Activated T-helper 1 cell treated with Interleukin-2 at 50 U/mL for 16 hours (primary cell): ENCODE results near the gene CLEC4G.
"Not testable (repeated sequence)": the region's sequence is repeated elsewhere in the genome, so short reads cannot be mapped to it uniquely, and the experiment has no call there.

Experiments
- DNase-seq: peaks from one replicate; pipeline ENCODE4 v3.0.0-alpha.2; 2020; ENCODE audit warnings: low read depth

CLEC4G gene

DNA sequence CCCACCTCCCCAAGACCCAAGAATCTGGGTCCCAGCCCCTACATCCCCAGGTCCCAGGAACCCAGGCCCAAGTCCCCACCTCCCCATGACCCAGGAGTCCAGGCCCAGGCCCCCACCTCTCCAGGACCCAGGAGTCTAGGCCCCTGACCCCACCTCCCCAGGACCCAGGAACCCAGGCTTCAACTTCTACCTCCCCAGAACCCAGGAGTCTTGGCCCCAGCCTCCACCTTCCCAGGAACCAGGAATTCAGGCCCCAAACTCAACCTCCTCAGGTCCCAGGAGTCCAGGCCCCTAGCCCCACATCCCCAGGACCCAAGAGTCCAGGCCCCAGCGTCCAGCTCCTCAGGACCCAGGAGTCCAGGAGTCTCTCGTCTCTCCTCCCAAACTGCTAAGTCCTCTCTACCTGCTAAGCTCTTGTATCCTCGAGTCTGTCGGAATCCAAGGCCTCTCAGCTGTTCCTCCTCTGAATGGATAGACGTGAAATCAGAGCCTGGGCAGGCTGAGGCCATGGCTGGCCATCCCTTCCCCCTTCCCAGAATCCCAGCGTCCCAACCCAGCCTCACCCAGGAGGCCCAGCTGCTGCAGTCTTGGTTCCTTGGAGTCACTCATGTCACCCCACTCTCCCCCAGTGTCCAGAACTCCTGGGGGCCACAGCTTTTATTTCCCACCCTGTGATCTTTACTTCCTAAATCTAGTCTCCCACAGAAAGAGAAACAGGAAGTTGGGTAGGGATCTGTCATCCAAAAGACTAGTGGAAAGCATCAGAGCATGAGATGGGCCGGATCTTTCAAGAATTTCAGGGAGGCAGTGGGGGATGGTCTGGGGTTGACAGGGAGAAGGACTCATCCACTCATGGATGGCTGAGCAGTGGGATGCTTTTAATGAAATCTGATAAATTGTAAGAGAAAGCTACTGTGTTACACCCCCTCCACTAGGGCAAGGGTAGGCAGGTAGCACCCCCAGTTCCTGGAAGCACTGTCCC is 15.3 kb upstream of the CLEC4G start, which contains the start of gene CD209:
CD209 (minus strand) TSS at position 632 of the 982 bp plus-strand sequence; CDS start at position 609, 23 bp downstream.
- DNase-seq: no peak

DNA sequence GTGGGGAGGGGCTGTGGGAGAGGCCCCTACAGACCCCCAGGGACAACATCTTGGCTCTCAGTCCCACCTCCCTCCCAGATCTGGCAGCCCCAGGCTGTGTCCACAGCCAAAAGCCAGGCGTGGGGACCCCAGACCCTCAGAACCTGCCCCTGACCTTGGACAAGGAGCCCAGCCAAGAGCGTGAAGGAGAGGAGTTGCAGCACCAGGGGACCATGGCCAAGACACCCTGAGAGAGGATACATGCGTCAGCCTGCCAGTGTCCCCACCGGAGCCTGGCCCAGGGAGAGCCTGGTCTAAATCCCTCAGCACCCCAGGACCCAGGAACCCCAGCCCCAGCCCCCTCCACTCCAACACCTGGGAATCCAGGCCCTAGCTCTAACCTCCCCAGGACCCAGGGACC is 14.4 kb upstream of the CLEC4G start:
- not testable (repeated sequence) for DNase-seq

DNA sequence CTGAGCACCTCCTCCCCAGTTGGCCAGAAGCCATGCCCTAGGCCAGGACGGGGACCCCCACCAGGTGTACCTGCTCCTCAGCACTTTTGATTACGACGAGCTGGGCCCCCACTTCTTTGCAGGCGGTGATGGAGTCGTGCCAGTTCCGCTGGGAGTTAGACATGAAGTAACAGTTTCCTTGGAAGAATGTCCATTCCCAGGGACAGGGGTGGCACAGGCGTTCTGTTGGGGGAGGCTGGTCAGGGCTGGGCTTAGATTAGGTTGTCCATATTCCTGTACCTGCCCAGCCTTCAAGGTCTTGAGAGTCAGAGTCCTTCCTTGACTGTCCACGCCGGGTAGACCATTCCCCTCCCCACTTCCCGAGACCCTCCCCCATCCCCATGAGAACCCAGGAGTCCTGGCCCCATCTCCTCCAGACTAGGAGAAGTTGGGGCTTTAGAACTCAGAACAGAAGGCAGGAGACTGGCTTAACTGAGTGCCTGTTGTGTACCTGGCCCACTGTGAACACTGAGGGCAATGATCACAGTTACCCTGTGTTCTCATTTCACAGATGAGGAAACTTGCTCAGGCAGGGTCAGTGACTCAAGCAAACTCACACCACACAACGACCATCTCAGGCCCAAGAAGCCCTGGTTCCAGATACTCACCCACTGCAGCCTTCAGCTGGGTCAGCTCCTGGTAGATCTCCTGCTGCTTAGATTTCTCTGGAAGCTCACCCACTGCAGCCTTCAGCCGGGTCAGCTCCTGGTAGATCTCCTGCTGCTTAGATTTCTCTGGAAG is 13.2 kb upstream of the CLEC4G start:
- no peak for DNase-seq

DNA sequence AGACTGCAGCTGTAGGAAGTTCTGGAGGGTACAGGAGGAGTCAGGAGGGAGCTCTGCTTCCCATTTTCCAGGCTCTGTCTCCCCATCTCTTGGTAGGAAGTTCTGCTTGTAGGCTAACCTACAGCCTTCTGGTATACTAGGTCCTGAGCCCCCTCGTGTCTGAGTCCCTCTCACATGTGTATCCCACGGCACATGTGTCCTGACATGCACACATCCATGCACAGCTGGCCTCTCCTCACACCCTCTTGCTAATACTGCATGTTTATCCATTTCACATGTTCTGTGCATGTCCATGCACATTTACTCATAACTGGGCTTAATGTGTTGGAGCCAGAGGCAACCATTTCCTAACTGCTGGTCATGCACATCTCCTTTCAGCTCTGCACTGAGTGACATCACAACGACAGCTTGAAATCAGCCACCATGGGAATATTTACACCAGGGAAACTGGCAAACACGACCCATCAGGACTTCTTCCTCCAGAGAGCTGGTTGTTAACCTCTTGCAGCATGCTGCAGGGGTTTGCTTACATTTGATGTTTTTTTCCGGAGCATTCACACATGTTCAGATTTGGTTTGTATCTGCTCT is 12.4 kb upstream of the CLEC4G start:
- DNase-seq: no peak

DNA sequence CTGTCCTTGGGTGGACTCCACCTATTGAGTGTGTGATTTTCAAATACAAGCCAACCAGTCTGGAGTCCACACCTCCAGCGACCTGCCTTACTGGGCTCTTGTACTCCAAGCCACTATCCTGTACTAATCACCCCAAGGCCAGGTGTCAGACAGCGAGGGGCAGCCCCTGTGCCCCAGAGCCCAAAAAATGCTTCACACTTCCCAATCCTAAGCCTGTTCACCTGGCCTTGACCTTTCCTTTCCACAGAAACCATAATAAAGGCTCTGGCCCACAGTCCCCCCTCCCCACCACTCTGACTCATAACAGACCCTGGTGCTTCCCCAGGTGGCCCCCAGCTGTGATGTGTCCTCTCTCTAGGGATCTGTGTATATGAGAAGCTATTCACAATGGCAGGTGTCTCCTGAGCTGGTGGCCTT is 11.5 kb upstream of the CLEC4G start:
- no peak for DNase-seq

DNA sequence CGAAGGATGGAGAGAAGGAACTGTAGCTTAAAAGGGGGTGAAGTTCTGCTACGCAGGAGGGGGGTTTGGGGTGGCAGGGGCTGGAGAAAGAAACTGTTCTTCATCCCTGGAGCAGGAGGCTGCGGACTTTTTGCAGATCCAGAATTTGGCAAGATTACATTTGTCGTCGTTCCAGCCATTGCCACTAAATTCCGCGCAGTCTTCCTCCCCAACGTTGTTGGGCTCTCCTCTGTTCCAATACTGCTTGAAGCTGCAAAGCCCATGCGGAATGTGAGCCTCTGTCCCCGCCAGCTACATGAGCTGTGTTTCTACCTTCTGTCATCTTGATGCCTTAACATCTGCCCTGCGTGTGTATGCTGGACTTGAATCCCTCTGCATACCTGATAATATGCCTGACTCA is 11.1 kb upstream of the CLEC4G start:
- no peak for DNase-seq

DNA sequence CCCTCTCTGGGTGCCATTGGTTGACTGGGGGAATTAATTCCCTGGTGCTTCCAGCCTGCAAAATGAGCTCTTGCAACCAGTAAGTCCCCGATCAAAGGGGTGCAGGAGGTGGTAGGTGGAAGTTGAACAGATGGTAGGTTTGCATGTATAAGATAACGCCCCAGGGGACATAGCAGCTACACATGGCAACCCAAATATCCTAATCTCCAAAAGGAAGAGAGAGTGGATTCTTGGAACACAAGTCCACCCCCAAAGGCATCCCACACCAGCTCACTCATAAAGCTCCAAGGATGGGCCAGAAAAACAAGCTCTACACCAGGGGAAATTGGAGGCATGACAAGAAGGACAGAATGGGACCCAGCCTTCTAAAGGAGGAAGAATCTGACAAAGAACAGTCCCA is 10.7 kb upstream of the CLEC4G start:
- DNase-seq: no peak

DNA sequence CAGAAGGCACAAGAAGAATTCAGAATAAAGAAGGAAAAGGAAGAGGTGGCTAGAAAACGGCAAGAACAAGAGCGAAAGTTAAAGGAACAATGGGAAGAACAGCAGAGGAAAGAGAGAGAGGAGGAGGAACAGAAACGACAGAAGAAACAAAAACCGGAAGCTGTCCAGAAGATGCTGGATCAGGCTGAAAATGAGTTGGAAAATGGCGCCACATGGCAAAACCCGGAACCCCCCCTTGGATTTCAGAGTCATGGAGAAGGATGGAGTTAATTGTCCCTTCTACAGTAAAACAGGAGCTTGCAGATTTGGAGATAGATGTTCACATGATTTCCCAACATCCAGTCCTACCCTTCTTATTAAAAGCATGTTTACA is 8.8 kb upstream of the CLEC4G start:
- no peak for DNase-seq

DNA sequence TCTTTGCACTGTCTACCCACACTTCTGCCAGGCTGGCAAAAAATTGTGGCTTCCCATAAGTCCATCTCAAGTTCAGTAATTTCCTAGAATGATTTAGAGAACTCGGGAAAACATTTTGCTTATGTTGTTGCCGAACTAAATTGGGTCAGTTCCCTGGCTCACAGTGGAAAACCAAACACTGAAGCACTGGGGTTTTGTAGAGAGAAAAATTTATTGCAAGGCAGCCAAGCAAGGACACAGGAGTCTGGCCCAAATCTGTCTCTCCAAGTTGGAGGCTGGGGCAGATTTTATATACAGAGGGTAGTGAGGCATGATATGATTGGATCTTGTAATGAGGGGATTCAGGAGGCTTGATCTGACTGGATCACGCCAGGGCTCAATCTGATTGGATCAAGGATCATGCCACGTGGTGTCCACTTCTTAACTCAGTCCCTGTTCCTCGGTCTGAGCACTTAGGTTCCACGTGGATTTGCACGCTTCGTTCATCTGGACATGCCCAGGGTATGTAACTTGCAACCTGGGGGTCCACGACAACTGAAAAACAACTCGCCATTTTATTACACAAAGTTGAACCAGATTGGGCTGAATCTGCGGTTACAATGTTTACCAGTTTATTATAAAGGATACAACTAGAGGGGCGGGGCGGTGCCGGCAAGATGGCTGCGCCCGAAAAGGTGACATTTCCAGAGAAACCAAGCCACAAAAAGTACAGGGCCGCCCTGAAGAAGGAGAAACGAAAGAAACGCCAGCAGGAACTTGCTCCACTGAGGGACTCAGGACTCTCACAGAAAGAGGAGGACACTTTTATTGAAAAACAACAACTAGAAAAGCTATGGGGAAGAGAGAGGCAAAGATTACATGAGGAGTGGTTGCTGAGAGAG is 8.1 kb upstream of the CLEC4G start:
- no peak for DNase-seq

DNA sequence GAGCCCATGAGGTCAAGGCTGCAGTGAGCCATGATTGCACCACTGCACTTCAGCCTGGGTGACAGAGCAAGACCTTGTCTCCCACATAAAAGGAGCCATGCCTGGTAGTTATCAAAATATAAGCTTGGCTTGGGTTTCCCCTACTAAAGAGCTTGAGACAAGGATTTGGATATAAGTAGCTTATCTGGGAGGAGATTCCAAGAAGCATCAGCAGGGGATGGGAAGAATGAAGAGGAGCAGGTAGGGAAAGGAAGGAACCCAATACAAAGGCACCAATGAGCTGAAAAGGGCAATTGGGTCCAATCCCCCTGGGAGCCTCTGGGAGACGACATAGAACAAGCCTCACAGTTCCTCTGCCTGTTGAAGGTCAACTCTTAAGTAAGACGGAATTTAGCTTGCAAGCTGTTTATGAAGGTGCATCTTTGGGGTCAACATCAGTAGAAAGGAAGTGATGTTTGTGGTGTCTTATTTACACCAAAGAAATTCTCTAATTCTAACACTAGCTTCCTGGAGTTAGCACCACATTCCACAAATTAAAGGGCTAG is 7.4 kb upstream of the CLEC4G start:
- DNase-seq: no peak

DNA sequence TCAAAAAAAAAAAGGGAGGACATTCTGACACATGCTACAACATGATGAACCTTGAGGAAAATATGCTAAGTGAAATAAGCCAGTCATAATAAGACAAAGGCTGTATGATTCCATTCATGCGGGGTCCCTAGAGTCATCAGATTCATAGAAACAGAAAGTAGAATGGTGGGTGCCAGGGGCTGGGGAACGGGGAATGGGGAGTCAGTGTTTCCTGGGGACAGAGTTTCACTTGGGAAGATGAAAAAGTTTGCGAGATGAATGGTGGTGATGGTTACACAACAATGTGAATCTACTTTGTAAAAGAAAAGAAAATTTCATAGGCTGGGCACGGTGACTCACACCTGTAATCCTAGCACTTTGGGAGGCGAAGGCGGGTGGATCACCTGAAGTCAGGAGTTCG is 6.1 kb upstream of the CLEC4G start:
- DNase-seq: no peak

DNA sequence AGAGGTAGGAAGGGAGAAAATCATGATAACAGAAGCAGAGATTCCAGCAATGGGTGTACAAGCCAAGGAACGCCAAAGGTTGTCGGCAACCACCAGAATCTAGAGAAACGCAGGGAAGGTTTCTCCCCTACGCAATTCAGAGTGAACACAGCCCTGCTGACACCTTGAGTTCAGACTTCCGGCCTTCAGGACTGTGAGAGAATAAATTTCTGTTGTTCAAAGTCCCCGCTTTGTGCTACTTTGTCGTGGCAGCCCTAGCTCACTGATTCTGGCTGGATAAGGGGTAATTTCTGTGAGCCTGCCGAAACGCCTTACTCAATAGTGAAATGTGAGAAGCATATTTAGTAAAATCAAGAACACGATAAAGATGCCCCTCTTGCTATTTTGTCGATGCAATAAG is 5.3 kb upstream of the CLEC4G start:
- no peak for DNase-seq

DNA sequence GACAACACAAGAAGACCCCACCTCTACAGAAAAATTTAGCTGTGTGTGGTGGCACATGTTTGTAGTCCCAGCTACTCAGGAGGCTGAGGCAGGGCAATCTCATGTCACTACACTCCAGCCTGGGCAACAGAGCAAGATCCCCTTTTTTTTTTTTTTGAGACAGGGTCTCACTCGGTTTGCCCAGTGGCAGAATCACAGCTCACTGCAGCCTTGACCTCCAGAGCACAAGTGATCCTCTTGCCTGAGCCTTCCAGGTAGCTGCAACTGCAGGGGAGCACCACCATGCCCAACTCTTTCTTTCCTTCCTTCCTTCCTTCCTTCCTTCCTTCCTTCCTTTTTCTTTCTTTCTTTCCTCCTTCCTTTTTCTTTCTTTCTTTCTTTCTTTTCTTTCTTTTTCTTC is 4.2 kb upstream of the CLEC4G start:
- DNase-seq: no peak

DNA sequence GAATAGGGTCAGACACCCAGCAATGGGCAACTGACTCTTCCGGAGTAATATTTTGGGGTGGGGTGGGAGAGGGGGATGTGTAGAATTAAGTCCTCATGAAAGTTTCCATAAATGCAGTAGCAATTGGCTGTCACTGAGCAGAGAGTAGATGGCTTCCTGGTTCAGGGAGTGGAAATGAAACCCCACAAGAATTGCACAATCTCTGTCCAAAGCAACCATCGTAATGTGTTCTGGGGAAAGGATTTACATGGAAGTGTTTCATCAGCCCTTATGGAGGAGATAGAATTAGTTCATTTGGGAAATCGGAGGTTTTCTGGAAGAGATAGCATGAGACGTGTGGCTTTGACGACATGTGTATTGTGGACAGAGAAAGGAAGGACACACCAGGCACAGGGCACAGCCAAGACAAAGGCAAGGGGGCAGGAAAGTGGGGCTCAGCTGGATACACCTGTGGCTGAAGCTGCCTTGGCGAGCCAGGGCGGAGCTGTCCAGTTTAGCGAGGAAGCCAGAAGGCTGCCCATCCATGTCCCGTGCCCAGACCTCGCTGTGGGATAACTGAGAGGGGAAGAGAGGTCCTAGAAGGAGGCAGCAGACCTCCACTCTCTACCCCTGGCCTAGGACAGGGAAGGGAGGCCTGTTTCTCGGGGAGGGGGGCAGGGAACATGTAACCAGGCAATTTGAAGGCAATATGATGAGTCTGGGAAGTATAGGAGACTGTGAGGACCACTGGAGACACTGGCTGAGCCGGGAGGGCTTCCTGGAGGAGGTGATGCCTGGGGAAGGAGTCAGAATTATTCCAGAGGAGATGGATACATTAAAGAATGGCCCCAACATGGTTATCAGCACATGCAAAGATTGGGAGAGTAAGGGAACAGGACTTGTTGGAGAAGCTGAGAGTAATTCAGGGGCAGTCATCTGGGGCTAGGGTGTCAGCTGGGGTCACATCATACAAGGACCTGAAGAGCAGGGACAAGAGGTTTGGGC is 2.6 kb upstream of the CLEC4G start:
- DNase-seq: no peak

DNA sequence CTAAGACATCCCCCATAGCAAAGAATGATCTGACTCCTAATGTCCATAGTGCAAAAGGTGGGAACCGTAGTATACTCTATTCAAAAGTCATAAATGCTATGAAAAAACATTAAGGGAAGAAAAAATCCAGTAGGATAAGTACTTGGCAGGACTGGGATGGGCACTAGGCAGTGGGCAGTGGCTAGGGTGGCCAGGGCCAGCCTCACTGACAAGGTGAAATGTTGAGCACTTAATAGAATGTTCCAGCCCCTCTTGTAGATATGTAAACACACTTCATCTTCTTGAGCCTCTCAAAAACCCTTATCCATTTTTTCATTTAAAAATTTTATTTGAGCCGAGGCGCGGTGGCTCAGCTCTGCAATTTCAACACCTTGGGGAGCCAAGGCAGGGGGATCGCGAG is 1.5 kb upstream of the CLEC4G start:
- no peak for DNase-seq

DNA sequence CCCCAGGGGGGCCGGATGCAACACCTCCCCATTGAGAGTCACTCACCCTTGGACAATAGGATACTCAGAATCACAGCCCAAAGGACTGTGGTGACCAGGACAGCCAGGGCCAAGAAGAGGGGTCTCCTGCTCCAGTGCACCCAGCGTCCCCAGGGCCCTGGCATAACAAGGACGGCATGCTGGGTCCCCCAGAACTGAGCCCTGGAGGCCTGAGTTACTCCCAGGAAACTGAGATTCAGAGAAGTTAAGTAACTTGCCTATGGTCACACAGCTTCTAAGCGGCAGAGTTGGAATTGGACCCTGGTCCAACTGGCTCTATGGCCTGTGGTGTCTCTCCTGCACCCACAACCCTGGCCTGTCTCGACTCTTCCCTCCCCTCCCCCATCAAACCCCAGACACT is 295 bp downstream of the CLEC4G start:
- DNase-seq: no peak

DNA sequence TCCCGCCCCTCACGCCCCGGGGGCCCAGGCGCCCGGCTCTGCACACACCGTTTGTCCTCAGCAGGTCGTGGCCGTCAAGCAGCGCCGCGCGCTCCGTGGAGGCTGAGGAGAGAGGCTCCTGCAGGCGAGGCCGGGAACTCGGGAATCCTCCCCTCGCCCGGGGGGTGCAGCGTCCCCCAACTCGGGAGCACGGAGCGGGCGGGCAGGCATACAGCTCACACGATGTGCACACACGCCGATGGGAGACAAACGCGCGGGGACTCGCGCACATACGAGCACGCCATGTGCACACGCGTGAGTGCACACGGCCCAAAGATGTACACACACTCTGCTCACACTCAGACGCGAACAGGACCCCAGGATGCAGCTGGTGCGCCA is 703 bp downstream of the CLEC4G start:
- no peak for DNase-seq

DNA sequence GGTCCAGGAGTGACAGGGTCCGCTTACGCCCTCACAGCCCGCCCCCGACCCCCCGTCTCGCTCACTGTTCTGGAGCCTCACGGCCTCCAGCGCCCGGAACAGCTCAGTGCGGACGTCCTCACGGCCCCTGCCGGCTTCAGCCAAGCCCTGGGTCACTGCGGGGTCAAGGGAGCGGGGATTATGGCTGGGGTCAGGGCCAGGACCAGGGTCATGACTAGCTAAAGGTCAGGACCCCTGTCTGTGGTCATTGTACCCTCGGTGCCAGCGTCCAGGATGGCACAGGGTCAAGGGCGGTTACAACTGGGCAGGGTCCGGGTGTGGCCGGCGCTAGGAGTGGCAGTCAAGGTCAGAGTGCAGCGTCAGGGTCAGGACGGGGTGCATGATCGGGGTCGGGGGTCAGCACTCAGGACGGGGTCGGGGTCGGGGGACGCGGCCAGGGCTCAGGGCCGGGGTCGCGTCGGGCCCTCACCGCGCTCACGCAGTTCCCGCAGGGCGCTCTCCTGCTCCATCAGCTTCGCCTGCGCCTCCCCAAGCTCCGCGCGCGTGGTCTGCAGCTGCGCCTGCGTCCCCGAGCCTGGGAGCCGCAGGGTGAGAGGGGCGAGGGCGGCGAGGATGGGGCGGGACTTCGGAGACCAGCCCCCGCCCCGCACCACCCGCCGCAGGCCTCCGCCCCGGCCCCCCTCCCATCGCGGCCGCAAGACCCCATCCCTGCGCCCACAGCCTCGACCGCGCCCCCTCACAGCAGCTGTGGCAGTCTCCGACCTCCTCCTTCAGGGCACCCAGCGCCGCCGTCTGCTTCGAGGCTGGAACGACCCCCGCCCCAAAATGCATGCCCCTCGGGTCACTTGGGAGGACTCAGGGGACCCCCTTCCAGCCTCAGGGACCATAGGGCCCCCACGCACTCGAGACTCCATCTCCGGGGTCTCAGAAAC is 1.4 kb downstream of the CLEC4G start:
- no peak for DNase-seq

DNA sequence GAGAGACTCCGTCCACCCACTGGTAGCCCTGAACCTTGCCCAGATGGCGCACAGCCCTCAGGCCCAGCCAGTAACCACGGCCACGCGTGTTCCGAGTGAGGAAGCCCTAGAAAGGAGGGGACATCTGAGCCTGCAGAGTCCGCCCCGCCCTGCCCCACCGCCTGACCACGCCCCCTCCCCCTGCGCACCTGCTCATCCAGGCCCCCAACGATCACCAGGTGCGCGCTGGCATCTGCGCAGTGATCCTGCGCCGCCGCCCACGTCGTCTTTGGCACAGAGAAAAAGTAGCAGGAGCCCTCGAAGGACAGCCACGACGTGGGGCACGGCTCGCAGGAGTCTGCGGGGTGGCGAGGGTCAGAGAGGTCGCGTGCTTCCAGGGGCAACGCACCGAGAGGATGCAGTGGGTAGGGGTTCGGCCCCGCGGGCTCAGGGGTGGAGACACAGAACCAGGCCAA is 2.1 kb downstream of the CLEC4G start:
- DNase-seq: no peak
